Stimulated activated CD8-positive, alpha-beta memory T cell treated with anti-CD3 and anti-CD28 coated beads, Interleukin-2, amount 100 ng/mL, for 1 hour (primary cell): ENCODE results near the gene OR2M7.
"Not testable (repeated sequence)": the region's sequence is repeated elsewhere in the genome, so short reads cannot be mapped to it uniquely, and the experiment has no call there.

Source experiments
- DNase-seq, 2 donors: peaks; one replicate each; pipeline ENCODE4 v3.0.0-alpha.2; 2020; ENCODE audit warnings: low read depth in 2 of 2

Gene OR2M7

DNA sequence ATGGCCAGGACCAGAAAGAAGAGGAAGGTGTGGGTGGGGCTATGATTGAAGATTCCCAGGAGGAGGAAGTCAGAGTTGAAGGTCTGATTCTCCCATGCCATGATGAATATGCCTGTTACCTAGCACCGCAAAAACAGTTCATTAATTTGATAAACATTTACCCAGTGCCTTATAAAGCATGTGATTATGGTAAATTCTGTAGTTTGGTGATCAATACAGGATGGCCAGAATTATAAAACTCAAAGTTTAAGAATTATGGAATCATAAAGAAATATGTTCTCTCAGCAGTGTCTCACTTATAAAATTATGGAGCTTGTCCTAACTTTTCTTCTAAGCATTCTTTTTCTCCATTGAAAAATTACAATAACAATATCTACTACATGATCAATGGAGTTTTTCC is at the start of gene OR2M7:
Gene OR2M7, minus strand, starts transcription at position 101 of the 400 bp plus-strand sequence. Its CDS starts 0 bp downstream, at position 101.
- DNase-seq: no peak

DNA sequence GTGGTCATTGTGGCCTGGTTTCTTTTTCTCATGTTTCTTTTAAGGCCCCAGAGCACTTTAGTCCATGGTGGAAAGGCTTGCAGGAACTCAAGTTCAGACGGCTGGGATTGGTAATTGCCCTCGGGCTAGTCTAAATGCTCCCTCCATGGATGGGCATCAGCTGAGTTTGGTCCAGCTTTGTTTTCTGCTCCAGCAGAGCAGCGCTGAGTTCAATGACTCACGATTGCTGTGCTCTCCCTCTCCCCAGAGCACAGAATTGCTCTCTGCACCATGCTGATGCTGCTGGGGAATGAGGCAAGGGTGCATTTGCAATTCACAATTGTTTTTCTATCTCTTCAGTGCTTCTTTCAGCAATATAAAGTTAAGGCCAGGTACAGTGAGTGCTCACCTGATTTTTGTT is 49.4 kb upstream of the OR2M7 start:
- DNase-seq: no peak

DNA sequence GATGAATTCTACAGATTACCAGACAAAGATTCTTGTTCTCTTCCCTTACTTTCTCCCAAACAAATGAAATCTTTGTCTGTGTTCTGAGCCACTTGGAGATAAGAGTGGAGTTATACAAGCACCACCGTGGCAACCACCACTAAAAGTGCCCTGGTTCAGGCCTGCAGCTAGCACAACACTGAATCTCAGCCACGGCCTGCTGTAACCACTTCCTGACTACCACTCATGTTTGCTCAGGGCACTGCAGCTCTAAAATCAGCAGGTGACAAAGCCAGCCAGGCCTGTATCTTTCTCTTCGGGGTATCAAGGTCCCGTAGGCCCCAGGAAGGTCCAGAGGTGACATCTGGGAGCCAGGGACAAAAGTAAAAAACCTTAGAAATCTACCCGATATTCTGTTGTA is 48.0 kb upstream of the OR2M7 start:
- no peak for DNase-seq

- no peak for DNase-seq
Observed at GRCh38 chr1:248366609-248367008, 42.2 kb upstream of the OR2M7 start.

DNA sequence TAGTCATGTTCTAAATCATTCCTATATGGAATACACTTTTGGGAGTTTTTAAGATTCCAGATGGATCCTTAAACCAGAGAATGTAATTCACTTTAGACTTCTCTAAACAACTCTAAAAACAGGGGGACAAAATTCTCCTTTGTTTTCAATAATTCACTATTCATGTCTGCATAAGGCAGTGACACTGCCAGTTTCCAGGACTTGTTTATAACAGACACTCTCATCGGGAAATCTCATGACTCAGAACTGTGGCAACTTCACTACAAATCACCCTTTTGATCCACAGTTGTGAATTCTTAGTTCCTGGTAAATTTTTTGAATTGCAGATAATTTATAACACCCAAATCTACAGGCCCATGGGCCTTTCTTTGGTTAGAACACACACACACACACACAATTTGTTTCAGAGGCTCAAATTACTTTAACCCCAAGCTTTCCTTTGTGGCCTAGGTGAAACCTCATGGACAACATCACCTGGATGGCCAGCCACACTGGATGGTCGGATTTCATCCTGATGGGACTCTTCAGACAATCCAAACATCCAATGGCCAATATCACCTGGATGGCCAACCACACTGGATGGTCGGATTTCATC is 36.9 kb upstream of the OR2M7 start, which contains the start of gene OR2T4:
Gene OR2T4, plus strand, starts transcription at position 545 of the 595 bp plus-strand sequence. Its CDS starts 0 bp downstream, at position 545.
- DNase-seq: no peak

GRCh38 chr1:248359415-248359814 is 35.0 kb upstream of the OR2M7 start:
- no peak for DNase-seq

DNA sequence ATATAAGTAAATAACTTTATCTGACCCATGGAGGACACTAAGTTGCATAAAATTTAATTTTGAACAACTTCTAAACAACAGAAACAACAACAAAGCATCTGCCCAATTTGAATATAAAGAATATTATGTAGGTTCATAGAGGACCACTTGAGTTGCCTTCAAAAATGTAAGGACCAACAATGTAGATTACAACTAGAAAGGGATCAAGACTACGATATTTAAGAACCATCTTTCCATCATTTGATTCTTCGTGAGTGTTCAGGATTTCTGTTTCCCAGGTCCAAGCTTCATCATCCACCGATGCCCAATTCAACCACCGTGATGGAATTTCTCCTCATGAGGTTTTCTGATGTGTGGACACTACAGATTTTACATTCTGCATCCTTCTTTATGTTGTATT is 24.1 kb upstream of the OR2M7 start, which contains the start of gene OR14C36:
Gene OR14C36, plus strand, starts transcription at position 301 of the 400 bp plus-strand sequence. Its CDS starts 0 bp downstream, at position 301.
- DNase-seq: no peak

GRCh38 chr1:248343451-248343850 is 19.1 kb upstream of the OR2M7 start:
- no peak for DNase-seq

DNA sequence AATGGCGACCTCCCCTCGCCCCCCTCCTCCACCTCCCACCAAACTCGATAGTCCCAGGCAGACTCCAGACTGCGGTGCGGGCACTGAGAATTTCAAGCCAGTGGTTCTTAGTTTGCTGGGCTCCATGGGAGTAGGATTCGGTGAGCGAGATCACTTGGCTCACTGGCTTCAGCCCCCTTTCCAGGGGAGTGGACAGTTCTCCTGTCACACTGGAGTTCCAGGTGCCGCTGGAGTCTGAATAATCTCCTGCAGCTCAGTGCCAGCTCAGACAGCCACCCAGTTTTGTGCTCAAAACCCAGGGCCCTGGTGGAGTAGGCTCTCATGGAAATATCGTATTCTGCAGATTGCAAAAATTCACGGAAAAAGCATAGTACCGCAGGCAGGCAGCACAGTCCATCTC is 7.6 kb downstream of the OR2M7 start:
- DNase-seq: no peak

DNA sequence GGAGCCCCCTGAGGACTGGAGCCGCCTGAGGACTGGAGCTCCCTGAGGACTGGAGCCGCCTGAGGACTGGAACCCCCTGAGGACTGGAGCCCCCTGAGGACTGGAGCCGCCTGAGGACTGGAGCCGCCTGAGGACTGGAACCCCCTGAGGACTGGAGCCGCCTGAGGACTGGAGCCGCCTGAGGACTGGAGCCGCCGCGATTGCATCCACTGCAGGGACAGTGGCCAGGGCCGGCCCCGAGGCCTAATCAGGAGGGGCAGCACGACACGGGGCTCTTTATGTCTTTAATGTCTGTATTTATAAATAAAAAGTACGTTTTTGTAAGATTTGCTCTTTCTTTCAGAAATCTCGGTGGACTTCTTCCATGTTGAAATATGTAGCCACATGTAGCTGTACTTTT is 17.6 kb downstream of the OR2M7 start:
- DNase-seq: not testable (repeated sequence)

- DNase-seq: no peak
Observed at GRCh38 chr1:248306103-248306502, 18.3 kb downstream of the OR2M7 start.

- not testable (repeated sequence) for DNase-seq
Observed at GRCh38 chr1:248305672-248306071, 18.7 kb downstream of the OR2M7 start.

- DNase-seq: no peak
Observed at GRCh38 chr1:248303324-248303723, 21.0 kb downstream of the OR2M7 start, which contains the start of gene OR2T12. OR2T12 (minus strand) TSS chr1:248303424; CDS start chr1:248295578, 7,846 bp downstream.

DNA sequence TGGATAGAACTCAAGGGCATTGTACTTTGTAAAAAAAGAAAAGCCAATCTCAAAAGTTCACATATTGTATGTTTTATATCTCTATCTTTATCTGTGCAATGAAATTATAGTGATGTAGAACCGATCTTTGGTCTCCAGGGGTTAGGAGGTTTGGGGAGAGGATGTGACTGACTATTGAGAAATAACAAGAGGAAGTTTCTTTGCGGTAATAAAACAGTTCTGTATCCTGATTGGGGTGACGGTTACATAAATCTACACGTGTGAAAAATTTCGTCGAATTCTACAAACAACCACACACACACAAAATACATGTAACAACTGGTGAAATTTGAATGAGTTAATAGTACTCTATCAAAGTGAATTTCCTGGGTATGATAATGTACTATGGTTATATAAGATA is 36.0 kb downstream of the OR2M7 start:
- DNase-seq: no peak

DNA sequence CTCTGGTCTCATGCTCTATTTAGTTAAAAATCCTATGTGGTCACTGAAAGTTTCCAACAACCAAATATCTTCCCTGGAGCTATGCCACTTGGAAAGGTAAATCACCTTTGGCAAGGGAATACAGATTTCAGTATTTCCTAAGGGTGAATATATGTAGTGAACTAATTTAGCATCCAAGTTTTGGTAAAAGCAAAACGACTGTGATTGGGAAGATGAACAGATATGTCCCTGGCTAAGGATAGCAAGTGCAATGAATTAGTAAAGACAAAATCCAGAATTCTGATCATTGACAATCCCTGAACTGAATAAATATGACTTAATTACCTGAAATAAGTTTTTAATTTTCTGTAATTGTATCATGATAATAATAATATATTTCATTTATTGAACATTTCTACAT is 46.5 kb downstream of the OR2M7 start, which contains the start of gene OR2T33:
Gene OR2T33, minus strand, starts transcription at position 101 of the 400 bp plus-strand sequence. CDS start 4,162 bp downstream, outside the sequence.
- DNase-seq: no peak
